SK-N-SH treated with all-trans-retinoic acid at 6 μM for 48 hours (cell line): Measurements from ENCODE around the gene RASA3.

Experiments used
- ATAC-seq: fragments of 200-7000 bp; cut with Tn5 transposase; 3 replicates; pipeline ENCODE4 v1.9.1; 2020; ENCODE audit warnings: mild to moderate bottlenecking, moderate library complexity
- ARNTL ChIP-seq: fragments of 450-650 bp; formaldehyde crosslinking; IDR thresholded peaks from 2 replicates; pipeline ENCODE4 v1.5.0; 2020; ENCODE audit warnings: low read depth, mild to moderate bottlenecking, moderate library complexity, borderline replicate concordance
- BACH2 ChIP-seq: fragments of 250-450 bp; sonication (Bioruptor Pico); IDR thresholded peaks from 2 replicates; pipeline ENCODE4 v1.9.0; 2021; ENCODE audit warnings: mild to moderate bottlenecking, borderline replicate concordance
- CSDC2 ChIP-seq: fragments of 250-450 bp; sonication (Bioruptor Pico); IDR thresholded peaks from 2 replicates; pipeline ENCODE4 v1.5.0; 2020; ENCODE audit warnings: mild to moderate bottlenecking, moderate library complexity
- ESRRG ChIP-seq: fragments of 250-450 bp; sonication (Bioruptor Pico); IDR thresholded peaks from 2 replicates; pipeline ENCODE4 v1.6.1; 2021; ENCODE audit warnings: mild to moderate bottlenecking
- GLIS3 ChIP-seq: fragments of 250-450 bp; sonication (Bioruptor Pico); IDR thresholded peaks from 2 replicates; pipeline ENCODE4 v1.5.0; 2020; ENCODE audit warnings: mild to moderate bottlenecking, moderate library complexity
- ISL1 ChIP-seq: fragments of 250-450 bp; sonication (Bioruptor Pico); IDR thresholded peaks from 2 replicates; pipeline ENCODE4 v2.1.2; 2022; ENCODE audit warnings: mild to moderate bottlenecking, moderate library complexity
- OSR1 ChIP-seq: fragments of 250-450 bp; sonication (Bioruptor Pico); IDR thresholded peaks from 2 replicates; pipeline ENCODE4 v1.8.0; 2022; ENCODE audit warnings: moderate library complexity, mild to moderate bottlenecking, inconsistent platforms
- PPARA ChIP-seq: fragments of 250-450 bp; sonication (Bioruptor Pico); IDR thresholded peaks from 2 replicates; pipeline ENCODE4 v1.5.0; 2020; ENCODE audit warnings: mild to moderate bottlenecking, borderline replicate concordance
- SNAI2 ChIP-seq: fragments of 250-450 bp; sonication (Bioruptor Pico); IDR thresholded peaks from 2 replicates; pipeline ENCODE4 v1.5.0; 2020; ENCODE audit warnings: mild to moderate bottlenecking, moderate library complexity
- TCF4 ChIP-seq: fragments of 250-450 bp; sonication (Bioruptor Pico); IDR thresholded peaks from 2 replicates; pipeline ENCODE4 v1.8.0; 2021; ENCODE audit warnings: mild to moderate bottlenecking, moderate library complexity, borderline replicate concordance
- TOX ChIP-seq: fragments of 250-450 bp; sonication (Bioruptor Pico); IDR thresholded peaks from 2 replicates; pipeline ENCODE4 v1.8.0; 2021; ENCODE audit warnings: mild to moderate bottlenecking, moderate library complexity, borderline replicate concordance
- ZC3H10 ChIP-seq: fragments of 250-450 bp; sonication (Bioruptor Pico); IDR thresholded peaks from 2 replicates; pipeline ENCODE4 v1.5.1; 2021; ENCODE audit warnings: mild to moderate bottlenecking, moderate library complexity
- ZFP3 ChIP-seq: fragments of 250-450 bp; sonication (Bioruptor Pico); IDR thresholded peaks from 2 replicates; pipeline ENCODE4 v1.5.0; 2020; ENCODE audit warnings: mild to moderate bottlenecking, moderate library complexity
- ZFP30 ChIP-seq: fragments of 450-650 bp; formaldehyde crosslinking; IDR thresholded peaks from 2 replicates; pipeline ENCODE4 v1.5.0; 2022; ENCODE audit warnings: mild to moderate bottlenecking, moderate library complexity
- ZNF565 ChIP-seq: fragments of 450-650 bp; formaldehyde crosslinking; conservative IDR thresholded peaks from 2 replicates; pipeline ENCODE4 v1.5.0; 2020; ENCODE audit warnings: low read depth, mild to moderate bottlenecking, moderate library complexity
- ZNF70 ChIP-seq: fragments of 450-650 bp; formaldehyde crosslinking; IDR thresholded peaks from 2 replicates; pipeline ENCODE4 v1.5.0; 2020; ENCODE audit warnings: mild to moderate bottlenecking, moderate library complexity
- TF ChIP-seq, protein P1 (sequence below): fragments of 250-450 bp; sonication (Bioruptor Pico); IDR thresholded peaks from 2 replicates; pipeline ENCODE4 v1.5.1; 2020; ENCODE audit warnings: low read depth, mild to moderate bottlenecking, moderate library complexity
- TF ChIP-seq, protein P2 (sequence below): fragments of 250-450 bp; sonication (Bioruptor Pico); IDR thresholded peaks from 2 replicates; pipeline ENCODE4 v1.5.1; 2021; ENCODE audit warnings: mild to moderate bottlenecking, moderate library complexity
- TF ChIP-seq, protein P3 (sequence below): fragments of 250-450 bp; sonication (Bioruptor Pico); IDR thresholded peaks from 2 replicates; pipeline ENCODE4 v1.8.0; 2020; ENCODE audit warnings: mild to moderate bottlenecking, moderate library complexity, borderline replicate concordance
- TF ChIP-seq, protein P4 (sequence below): fragments of 250-450 bp; sonication (Bioruptor Pico); IDR thresholded peaks from 2 replicates; pipeline ENCODE4 v1.5.0; 2020; ENCODE audit warnings: mild to moderate bottlenecking, moderate library complexity
- TF ChIP-seq, protein P5 (sequence below): fragments of 250-450 bp; sonication (Bioruptor Pico); IDR thresholded peaks from 2 replicates; pipeline ENCODE4 v1.8.0; 2021; ENCODE audit warnings: low read depth, mild to moderate bottlenecking, moderate library complexity, borderline replicate concordance

The RASA3 gene

DNA sequence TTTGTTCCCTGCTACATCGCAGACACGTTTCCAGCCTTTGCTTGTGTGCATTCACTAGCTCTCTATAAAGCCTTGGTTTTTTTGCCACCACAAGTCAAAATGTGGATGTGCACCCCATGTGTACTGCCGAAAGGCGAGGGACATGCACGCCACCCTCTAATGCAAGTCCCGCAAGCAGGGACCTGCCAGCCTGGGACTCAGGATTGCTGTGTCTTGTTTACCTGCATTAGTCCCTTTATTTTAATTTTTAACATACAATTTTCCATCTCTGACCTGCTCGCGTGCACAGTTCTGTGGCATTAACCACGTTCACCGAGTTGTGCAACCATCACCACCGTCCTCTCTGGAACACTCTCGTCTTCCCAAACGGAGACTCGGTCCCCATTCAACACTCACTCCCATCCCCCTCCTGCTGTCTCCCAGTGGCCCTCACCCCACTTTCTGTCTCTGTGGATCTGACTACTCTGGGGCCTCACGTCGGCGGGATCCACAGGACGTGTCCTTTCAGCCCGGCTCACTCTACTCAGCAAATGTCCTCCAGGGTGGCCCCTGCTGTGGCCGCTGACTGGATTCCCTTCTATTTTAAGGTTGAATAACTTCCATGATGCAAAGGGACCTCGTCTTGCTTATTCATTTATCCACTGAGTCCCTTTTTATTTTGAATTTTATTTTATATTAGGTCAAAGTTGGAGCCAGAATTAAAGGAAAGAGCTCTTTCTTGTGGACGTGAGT lies 58.4 kb downstream of the RASA3 start:
- ATAC-seq: no peak
- TF ChIP-seq OSR1 (CRISPR knock-in tag) (no peak), BACH2 (CRISPR knock-in tag) (no peak), ISL1 (CRISPR knock-in tag) (no peak), ZNF70 (no peak), ZFP30 (CRISPR knock-in tag) (no peak), ZNF565 (no peak), ESRRG (CRISPR knock-in tag) (no peak), PPARA (CRISPR knock-in tag) (no peak)
- TF ChIP-seq, protein P1, sequence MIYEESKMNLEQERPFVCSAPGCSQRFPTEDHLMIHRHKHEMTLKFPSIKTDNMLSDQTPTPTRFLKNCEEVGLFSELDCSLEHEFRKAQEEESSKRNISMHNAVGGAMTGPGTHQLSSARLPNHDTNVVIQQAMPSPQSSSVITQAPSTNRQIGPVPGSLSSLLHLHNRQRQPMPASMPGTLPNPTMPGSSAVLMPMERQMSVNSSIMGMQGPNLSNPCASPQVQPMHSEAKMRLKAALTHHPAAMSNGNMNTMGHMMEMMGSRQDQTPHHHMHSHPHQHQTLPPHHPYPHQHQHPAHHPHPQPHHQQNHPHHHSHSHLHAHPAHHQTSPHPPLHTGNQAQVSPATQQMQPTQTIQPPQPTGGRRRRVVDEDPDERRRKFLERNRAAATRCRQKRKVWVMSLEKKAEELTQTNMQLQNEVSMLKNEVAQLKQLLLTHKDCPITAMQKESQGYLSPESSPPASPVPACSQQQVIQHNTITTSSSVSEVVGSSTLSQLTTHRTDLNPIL (CRISPR knock-in tag): no peak
- TF ChIP-seq, protein P2, sequence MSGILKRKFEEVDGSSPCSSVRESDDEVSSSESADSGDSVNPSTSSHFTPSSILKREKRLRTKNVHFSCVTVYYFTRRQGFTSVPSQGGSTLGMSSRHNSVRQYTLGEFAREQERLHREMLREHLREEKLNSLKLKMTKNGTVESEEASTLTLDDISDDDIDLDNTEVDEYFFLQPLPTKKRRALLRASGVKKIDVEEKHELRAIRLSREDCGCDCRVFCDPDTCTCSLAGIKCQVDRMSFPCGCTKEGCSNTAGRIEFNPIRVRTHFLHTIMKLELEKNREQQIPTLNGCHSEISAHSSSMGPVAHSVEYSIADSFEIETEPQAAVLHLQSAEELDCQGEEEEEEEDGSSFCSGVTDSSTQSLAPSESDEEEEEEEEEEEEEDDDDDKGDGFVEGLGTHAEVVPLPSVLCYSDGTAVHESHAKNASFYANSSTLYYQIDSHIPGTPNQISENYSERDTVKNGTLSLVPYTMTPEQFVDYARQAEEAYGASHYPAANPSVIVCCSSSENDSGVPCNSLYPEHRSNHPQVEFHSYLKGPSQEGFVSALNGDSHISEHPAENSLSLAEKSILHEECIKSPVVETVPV (CRISPR knock-in tag): no peak

DNA sequence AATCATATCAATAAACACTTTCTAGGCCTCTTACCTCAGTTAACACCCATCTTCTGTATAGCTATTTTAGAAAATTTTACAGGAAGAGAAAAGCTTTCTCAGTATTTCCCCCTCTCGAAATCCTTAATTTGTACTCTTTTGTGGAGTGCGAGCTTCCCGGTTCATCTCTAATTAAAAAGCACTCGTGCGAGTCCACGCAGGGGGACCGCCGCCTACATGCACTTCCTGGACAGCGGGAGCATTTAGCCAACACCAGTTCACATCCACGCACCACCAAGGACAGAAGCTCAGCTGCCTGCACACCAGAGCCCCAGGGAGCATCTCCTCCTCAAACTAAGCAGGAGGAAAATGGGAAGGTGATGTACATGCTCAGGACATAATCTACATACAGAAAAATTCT lies 60.0 kb downstream of the RASA3 start:
- no peak for TF ChIP-seq ISL1 (CRISPR knock-in tag)
- TF ChIP-seq CSDC2 (CRISPR knock-in tag): no peak
- no peak for TF ChIP-seq TCF4
- TF ChIP-seq, protein P2 (CRISPR knock-in tag): no peak
- TF ChIP-seq SNAI2: no peak
- TF ChIP-seq TOX: no peak
- no peak for TF ChIP-seq ZFP3 (CRISPR knock-in tag)
- TF ChIP-seq ZC3H10 (CRISPR knock-in tag): no peak
- no peak for TF ChIP-seq ZNF70
- TF ChIP-seq OSR1 (CRISPR knock-in tag): no peak
- TF ChIP-seq, protein P3, sequence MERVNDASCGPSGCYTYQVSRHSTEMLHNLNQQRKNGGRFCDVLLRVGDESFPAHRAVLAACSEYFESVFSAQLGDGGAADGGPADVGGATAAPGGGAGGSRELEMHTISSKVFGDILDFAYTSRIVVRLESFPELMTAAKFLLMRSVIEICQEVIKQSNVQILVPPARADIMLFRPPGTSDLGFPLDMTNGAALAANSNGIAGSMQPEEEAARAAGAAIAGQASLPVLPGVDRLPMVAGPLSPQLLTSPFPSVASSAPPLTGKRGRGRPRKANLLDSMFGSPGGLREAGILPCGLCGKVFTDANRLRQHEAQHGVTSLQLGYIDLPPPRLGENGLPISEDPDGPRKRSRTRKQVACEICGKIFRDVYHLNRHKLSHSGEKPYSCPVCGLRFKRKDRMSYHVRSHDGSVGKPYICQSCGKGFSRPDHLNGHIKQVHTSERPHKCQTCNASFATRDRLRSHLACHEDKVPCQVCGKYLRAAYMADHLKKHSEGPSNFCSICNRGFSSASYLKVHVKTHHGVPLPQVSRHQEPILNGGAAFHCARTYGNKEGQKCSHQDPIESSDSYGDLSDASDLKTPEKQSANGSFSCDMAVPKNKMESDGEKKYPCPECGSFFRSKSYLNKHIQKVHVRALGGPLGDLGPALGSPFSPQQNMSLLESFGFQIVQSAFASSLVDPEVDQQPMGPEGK (CRISPR knock-in tag): no peak
- ATAC-seq: no peak

DNA sequence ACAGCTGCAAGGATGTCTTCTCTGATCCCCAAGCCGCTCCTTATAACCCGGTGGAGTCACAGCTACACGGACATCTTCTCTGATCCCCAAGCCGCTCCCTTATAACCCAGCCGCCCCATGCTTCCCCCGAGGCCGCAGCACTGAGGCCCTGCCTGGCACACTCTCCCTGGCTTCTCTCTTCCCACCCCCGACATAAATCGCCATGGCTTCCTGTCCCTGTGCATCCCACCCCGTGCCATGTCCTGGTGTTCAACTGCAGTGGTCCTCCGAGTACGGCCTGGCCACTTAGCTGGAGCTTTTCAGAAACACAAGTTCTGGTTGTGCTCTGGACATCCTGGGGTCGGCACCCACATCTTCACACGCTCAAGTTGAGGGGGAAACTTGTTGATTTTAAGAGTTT lies 60.4 kb downstream of the RASA3 start:
- no peak for TF ChIP-seq ZC3H10 (CRISPR knock-in tag)
- TF ChIP-seq, protein P2 (CRISPR knock-in tag): no peak
- no peak for TF ChIP-seq ZNF70
- no peak for TF ChIP-seq ESRRG (CRISPR knock-in tag)
- TF ChIP-seq SNAI2: no peak
- no peak for TF ChIP-seq ZFP30 (CRISPR knock-in tag)
- TF ChIP-seq CSDC2 (CRISPR knock-in tag): no peak
- TF ChIP-seq PPARA (CRISPR knock-in tag): no peak
- TF ChIP-seq, protein P4, sequence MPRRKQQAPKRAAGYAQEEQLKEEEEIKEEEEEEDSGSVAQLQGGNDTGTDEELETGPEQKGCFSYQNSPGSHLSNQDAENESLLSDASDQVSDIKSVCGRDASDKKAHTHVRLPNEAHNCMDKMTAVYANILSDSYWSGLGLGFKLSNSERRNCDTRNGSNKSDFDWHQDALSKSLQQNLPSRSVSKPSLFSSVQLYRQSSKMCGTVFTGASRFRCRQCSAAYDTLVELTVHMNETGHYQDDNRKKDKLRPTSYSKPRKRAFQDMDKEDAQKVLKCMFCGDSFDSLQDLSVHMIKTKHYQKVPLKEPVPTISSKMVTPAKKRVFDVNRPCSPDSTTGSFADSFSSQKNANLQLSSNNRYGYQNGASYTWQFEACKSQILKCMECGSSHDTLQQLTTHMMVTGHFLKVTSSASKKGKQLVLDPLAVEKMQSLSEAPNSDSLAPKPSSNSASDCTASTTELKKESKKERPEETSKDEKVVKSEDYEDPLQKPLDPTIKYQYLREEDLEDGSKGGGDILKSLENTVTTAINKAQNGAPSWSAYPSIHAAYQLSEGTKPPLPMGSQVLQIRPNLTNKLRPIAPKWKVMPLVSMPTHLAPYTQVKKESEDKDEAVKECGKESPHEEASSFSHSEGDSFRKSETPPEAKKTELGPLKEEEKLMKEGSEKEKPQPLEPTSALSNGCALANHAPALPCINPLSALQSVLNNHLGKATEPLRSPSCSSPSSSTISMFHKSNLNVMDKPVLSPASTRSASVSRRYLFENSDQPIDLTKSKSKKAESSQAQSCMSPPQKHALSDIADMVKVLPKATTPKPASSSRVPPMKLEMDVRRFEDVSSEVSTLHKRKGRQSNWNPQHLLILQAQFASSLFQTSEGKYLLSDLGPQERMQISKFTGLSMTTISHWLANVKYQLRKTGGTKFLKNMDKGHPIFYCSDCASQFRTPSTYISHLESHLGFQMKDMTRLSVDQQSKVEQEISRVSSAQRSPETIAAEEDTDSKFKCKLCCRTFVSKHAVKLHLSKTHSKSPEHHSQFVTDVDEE (CRISPR knock-in tag): no peak
- no peak for TF ChIP-seq ARNTL
- TF ChIP-seq, protein P5, sequence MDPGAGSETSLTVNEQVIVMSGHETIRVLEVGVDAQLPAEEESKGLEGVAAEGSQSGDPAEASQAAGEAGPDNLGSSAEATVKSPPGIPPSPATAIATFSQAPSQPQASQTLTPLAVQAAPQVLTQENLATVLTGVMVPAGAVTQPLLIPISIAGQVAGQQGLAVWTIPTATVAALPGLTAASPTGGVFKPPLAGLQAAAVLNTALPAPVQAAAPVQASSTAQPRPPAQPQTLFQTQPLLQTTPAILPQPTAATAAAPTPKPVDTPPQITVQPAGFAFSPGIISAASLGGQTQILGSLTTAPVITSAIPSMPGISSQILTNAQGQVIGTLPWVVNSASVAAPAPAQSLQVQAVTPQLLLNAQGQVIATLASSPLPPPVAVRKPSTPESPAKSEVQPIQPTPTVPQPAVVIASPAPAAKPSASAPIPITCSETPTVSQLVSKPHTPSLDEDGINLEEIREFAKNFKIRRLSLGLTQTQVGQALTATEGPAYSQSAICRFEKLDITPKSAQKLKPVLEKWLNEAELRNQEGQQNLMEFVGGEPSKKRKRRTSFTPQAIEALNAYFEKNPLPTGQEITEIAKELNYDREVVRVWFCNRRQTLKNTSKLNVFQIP: no peak
- TF ChIP-seq, protein P1 (CRISPR knock-in tag): no peak
- no peak for TF ChIP-seq ZFP3 (CRISPR knock-in tag)
- no peak for TF ChIP-seq OSR1 (CRISPR knock-in tag)
- no peak for TF ChIP-seq TOX
- TF ChIP-seq GLIS3 (CRISPR knock-in tag): no peak
- no peak for ATAC-seq
